GM23248 (cell line): ENCODE measurements around the gene PRPF4.

Experiments used
- EZH2 ChIP-seq: fragments of 200-600 bp; sonication (generic); IDR thresholded peaks from 2 replicates; pipeline ENCODE4 v1.6.1; 2018; ENCODE audit warnings: antibody characterized with exemption, mild to moderate bottlenecking; ENCODE audit not compliant: insufficient read depth, poor library complexity, severe bottlenecking
- EZH2phosphoT487 ChIP-seq: fragments of 200-600 bp; sonication (generic); IDR thresholded peaks from 2 replicates; pipeline ENCODE4 v1.6.1; 2018; ENCODE audit warnings: antibody characterized with exemption, moderate library complexity, mild to moderate bottlenecking, low read depth; ENCODE audit not compliant: insufficient read depth

DNA sequence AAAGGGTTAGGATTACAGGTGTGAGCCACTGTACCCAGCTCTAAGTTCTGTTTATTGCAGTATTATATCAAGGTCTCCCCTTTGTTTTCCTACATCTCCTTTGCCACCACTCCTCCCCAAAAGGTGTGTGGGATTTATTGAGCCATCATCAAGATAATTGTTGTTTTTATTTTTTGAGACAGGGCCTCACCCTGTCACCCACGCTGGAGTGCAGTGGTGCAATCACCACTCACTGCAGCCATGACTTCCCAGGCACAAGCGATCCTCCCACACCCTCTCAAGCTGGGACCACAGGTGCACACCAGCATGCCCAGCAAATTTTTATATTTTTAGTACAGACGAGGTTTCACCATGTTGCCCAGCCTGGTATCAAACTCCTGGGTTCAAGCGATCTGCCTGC is 29.6 kb upstream of the PRPF4 start:
- TF ChIP-seq EZH2 = no peak
- TF ChIP-seq EZH2phosphoT487 = no peak
